HG03521 (cell line): Measurements from ENCODE around the gene CACNB1.

Source experiments
- ATAC-seq: cut with Tn5 transposase; IDR thresholded peaks from one replicate; pipeline ENCODE4 v1.9.1; 2021; ENCODE audit warnings: mild to moderate bottlenecking, moderate library complexity; ENCODE audit not compliant: unreplicated experiment

CACNB1 gene

DNA sequence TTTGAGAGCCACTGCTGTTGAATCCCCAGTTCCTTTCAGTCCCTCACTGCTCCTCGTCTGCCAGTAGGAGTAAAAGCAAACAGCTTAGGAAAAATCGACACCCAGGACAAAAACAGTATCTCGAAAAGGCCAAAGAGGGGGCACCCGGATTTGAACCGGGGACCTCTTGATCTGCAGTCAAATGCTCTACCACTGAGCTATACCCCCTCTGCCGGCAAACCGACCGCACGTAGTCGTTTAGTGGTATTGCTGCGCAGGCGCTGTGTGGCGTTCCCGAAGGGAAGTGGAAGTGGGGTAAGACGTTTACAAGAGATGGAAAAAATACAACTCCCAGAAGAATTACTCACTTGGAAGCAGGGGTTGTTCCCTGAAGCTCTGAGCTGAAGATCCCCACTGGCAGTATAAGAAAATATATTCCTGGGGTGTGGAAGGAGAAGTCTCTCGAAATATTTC lies 43.8 kb downstream of the CACNB1 start:
- peak; percentile 33 for ATAC-seq

- no peak for ATAC-seq
These were observed 45.3 kb downstream of the CACNB1 start for GRCh38 chr17:39151943-39152818.

DNA sequence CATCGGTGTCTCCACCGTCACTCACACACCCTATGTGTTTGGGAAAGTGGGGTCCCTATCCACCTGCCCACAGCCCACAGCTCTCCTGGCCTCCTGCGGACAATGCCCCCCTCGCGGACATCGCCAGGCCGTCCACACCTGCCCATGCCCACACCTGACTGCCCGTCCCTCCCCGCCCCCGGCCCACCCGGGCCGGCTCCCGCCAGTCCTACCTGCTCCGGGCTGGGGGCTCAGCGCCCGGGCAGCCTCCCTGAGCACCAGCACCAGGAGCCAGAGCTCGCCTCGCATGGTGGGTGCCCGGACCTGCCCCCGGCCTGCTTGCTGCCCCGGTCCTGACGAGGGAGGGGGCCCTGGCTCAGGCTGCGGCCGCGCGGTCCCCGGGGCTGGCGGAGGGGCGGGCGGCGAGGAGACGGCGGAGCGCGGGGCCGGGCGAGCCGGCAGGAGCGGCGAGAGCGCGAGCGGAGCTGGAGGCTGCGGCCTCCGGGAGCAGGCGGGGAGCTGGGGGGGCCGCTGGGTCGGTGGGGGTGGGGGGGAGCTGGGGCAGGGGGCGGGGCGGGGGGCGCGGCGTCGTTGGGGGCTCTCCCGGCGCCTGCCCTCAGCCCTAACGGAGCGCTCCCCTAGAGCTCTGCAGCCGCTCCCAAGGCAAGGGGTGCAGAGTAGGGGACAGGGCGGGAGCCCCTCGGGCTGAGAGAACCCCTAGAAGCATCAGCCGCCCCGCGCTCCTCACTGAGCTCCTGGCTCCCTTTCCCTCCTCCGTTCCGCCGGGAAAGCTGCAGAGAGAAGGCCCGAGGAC lies 46.1 kb downstream of the CACNB1 start, which contains the start of gene PLXDC1:
TSS of gene PLXDC1 (minus strand) at position 488 of the 793 bp plus-strand sequence. CDS start at position 288, 200 bp downstream.
- ATAC-seq: no peak

DNA sequence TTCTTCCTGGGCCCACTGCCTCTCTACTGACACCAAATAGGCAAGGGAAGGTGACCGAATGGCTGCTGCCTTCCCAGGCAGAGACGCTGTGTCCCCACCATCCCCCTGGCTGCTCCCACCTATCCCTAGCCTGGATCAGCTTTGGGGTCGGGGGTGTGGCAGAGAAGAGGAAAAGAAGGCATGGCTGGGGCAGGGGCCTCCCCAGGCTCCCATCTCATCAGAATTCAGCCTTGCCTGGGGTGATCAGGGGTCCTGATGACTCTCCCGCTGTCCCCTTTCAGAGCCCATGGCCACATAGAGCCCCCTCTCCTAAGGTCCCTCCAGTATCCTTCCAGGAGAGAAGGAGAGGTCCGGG lies 46.7 kb downstream of the CACNB1 start:
- ATAC-seq: no peak

- no peak for ATAC-seq
These were observed 47.3 kb downstream of the CACNB1 start for GRCh38 chr17:39150104-39150634.

DNA sequence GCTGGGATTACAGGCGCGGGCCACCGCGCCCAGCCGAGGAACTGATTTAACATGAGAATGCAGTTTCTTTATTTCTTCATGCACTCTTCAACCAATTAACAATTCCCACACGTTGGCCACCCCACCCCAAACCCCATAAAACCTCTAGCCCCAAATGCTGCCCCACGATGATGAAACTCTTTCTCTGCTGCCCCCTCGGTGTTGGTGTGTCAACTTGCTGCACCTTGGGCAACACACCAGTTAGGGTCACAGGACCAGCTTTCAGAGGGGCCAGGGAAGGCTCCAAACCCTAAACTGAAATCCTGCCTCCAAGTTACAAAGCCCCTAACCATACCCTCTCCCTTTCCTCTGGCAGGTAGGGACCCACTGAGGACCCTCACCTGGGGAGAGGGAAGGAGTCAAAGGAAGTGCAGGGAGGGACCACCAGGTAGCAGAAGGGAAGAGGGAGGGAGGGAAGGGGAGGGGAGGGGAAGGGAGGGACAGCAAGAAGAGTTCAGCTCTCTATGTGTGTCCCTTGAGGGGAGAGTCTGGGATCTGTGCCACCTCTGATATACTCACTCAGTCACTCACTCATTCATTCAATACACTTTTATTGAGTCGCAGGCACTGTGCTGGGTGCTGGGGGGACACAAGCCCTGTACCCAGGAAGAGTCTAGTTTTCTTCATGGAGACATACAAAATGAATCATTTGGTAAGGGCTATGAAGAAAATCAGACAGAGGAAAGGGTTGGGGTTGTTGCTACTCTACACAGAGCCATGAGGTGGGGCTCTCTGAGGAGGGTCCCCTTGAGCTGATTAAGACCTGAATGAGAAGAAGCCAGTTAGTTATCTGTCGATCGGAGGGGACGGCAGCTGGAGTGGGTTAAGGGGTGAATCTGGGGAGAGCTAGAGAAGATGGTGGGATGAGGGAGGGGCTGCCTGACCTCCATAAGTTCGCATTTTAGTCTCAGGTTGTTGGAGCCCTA lies 50.0 kb downstream of the CACNB1 start:
- no peak for ATAC-seq

- ATAC-seq: no peak
These were observed 51.2 kb downstream of the CACNB1 start for GRCh38 chr17:39146273-39146672.

DNA sequence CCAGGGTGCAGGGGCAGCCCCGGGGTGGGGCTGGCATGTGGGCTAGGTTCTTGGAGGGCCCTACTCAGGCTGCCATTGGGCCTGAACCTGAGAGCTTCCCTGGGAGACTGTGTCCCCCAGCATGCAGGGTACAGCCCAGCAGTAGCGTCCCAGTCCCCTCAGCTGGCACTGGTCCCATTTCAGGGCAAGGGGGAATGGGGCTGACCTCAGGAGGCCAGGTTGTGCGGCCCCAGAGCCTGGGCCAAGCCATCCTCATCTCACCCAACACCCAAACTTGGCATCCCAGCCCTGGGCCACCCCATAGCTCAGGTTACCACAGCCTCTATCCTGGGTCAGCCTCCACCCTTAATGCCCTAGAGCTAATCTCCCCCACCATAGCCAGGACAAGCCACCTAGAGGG lies 52.3 kb downstream of the CACNB1 start:
- ATAC-seq: no peak

- no peak for ATAC-seq
These were observed 53.0 kb downstream of the CACNB1 start for GRCh38 chr17:39144416-39144840.

- no peak for ATAC-seq
These were observed 53.8 kb downstream of the CACNB1 start for GRCh38 chr17:39143552-39144093.

GRCh38 chr17:39141915-39142664 lies 55.4 kb downstream of the CACNB1 start:
- no peak for ATAC-seq

DNA sequence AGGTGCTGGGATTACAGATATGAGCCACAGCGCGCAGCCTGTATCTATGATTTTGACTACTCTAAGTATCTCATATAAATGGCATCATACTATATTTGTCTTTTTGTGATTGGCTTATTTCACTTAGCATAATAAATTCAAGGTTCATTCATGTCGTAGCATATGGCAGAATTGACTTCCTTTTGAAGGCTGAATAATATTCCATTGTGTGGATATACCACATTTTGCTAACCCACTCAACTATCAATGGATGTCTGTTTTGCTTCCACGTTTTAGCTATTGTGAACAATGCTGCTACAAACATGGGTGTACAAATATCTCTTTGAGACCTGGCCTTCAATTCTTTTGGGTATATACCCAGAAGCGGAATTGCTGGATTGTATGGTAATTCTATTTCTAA lies 56.2 kb downstream of the CACNB1 start:
- no peak for ATAC-seq

GRCh38 chr17:39139561-39139960 lies 57.9 kb downstream of the CACNB1 start:
- no peak for ATAC-seq

DNA sequence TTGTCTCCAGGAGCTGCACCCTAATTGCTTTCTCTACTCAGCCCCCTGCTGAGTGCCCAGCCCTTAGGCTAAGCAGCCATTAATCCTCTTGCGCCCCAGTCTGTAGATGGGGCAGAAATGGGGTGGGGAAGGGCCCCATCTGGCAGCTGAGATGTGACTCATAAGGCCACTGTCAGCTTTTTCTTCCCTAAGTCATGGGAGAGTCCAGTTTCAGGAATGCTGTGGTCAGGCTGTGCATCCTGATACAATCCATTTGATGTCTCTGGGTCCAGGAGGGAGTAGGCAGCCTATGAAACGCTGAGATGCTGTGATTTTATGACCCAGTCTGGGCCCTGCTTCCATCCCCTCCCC lies 58.3 kb downstream of the CACNB1 start:
- ATAC-seq: no peak

DNA sequence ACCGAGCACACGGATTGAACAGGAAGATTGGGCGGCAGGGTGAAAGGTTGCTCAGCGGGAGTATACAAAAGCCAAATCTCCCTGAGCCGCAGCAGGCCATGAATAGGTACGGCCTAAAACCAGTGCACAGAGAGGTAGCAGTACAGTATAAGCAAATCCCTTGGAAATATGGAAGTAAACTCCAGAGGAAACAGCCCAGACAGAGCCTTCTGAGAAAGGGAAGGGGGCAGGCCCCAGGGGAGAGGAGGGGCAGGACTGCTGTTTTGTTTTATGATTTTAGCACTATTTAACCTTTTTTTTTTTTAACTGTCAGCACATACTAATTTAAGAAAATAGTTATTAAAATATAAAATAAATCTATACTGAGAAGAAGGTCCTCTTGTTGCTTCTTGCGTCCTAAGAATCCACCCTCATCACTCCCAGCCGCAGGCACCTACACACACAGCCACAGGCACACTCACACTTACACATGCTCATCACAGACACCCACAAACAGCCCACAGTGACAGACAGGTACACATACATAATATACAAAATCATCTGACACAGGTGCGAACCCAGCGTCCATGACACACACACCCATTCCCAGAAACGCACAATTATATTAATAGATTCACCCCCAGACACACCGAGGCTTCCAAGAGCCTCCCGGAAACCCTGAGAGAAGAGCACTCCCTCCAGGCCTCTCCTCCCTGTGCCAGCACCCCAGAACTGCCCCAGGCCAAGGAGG lies 58.9 kb downstream of the CACNB1 start:
- no peak for ATAC-seq

GRCh38 chr17:39134878-39135277 lies 62.6 kb downstream of the CACNB1 start:
- ATAC-seq: no peak

DNA sequence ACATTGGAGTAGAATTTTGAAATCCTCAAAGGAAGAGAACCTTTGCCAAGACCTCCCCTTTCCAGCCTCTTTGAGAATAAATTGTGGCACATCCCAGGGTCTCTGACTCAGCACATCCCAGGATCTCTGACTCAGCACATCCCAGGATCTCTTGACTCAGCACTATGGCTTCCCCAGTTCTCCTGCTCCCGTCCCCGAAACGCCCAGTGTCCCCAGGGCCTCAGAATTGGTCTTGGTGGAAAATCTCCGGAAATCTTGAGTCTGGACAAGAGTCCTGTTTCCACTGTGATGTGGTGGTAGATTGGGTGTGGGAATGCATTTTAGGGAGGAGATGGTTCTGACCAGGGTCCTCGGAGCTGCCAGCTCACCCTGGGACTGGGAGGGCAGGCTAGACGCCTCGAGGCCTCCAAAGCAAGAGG lies 65.3 kb downstream of the CACNB1 start:
- ATAC-seq: no peak

DNA sequence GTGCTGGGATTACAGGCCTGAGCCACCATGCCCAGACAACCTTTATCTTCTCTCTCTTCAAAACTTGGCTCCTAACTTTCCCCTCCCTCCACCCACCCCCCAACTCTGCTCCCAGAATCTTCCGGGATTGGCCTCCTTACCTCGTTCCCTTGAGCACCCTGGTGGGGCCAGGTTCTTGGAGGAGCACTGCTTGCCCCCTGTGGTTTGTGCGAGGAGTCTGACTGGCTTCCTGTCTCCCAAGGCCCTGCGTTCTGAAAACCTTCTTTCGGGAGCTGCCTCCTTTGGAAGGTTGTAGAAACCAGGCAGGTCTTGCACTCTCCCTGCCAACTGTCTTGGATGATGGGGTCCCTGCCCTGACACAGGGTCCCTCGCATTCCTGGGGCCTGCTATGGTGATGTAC lies 65.9 kb downstream of the CACNB1 start:
- ATAC-seq: no peak

GRCh38 chr17:39130205-39130604 lies 67.3 kb downstream of the CACNB1 start:
- ATAC-seq: no peak
